ENCODE data around the gene CYP19A1.

Gene CYP19A1

GRCh38 chr15:51243774-51244173 is 94.6 kb downstream of the CYP19A1 start:
- peak overlapping the region in 6 of 11 experiments; percentile 31 to 60 (median 42); a peak in 11 of 22 replicates for H3K9ac ChIP-seq
- peak overlapping the region; percentile 10 to 80 (median 68); a peak in 21 of 22 replicates for H3K27ac ChIP-seq
- TF ChIP-seq Cebpa-rat (IDR thresholded peaks at IDR 0.05) = no peak
- peaks cover 52 to 79% (median 65%) of the 10 kb centered on the region in 10 experiments for H3K4me1 ChIP-seq
- H3K9me3 ChIP-seq (replicated peaks in 1 of 11) = 0 out of 22 replicates have a peak, but pooled peaks cover 0 to 6% (median 0%) of the 10 kb centered on the region in 11 experiments
- no peaks in the 10 kb centered on the region for H3K36me3 ChIP-seq
- H3K4me3 ChIP-seq = no peak overlapping the region
- peak overlapping the region; percentile 32 to 74 (median 54) for H3K4me2 ChIP-seq
- H4K20me1 ChIP-seq = no peaks in the 10 kb centered on the region
- no peaks in the 10 kb centered on the region for H3K27me3 ChIP-seq

DNA sequence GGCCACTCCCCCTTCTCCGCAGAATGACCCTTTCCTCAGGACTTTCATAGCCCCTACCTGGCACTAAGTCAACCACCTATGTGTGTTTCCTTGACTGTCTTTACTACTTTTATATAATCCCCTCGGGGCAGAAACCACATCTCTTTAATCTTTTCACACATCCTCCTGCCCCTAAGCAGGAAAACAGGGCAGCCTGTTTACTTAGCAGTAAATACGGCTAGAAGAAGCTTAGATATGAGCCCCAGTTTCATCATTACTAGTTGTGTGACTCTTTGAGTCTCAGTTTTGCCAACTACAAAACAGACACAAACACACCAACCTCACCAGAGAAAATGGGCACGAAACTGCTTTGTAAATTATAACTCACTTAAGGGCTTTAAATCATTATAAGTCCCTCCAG is 98.3 kb downstream of the CYP19A1 start:
- H3K27ac ChIP-seq = peak overlapping the region in 7 of 11 experiments; percentile 14 to 55 (median 50); a peak in 12 of 22 replicates
- H3K27me3 ChIP-seq = no peaks in the 10 kb centered on the region
- H3K4me3 ChIP-seq = no peak overlapping the region
- H3K9me3 ChIP-seq (replicated peaks in 1 of 11) = no peaks in the 10 kb centered on the region
- H3K4me1 ChIP-seq = peaks cover 47 to 60% (median 51%) of the 10 kb centered on the region in 10 experiments
- H3K4me2 ChIP-seq = peak overlapping the region; percentile 60 to 78 (median 70)
- no peak for TF ChIP-seq Cebpa-rat (IDR thresholded peaks at IDR 0.05)
- no peaks in the 10 kb centered on the region for H3K36me3 ChIP-seq
- peak overlapping the region in 6 of 11 experiments; percentile 3 to 52 (median 30); a peak in 5 of 22 replicates for H3K9ac ChIP-seq
- no peaks in the 10 kb centered on the region for H4K20me1 ChIP-seq

DNA sequence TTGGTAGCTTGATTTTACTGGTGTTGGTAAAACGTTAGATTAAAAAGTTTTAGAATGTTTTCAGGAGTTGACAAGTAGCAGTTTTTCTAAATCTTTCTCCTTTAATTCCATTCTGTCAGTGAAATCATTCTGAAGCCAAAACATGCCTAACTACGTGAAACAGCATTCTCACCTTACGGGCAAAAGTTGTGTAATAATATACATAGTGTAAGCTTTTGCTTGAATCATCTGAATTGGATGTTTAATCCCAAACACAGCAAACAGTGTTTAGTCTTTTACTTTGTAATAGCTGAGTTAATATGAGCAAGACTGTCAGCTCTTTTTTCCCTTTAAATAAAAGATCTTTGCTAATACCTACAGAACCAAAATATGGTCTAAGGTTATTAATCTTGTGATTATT is 100.6 kb downstream of the CYP19A1 start:
- Histone ChIP-seq H3K4me1 (peaks cover 40 to 60% (median 46%) of the 10 kb centered on the region in 10 experiments), H3K9ac (no peak overlapping the region), H3K4me2 (no peak overlapping the region), H3K9me3 (replicated peaks in 1 of 11) (no peaks in the 10 kb centered on the region), H3K27me3 (no peaks in the 10 kb centered on the region), H3K36me3 (no peaks in the 10 kb centered on the region), H4K20me1 (no peaks in the 10 kb centered on the region), H3K4me3 (no peak overlapping the region), H3K27ac (no peak overlapping the region)
- TF ChIP-seq Cebpa-rat (IDR thresholded peaks at IDR 0.05) = no peak

DNA sequence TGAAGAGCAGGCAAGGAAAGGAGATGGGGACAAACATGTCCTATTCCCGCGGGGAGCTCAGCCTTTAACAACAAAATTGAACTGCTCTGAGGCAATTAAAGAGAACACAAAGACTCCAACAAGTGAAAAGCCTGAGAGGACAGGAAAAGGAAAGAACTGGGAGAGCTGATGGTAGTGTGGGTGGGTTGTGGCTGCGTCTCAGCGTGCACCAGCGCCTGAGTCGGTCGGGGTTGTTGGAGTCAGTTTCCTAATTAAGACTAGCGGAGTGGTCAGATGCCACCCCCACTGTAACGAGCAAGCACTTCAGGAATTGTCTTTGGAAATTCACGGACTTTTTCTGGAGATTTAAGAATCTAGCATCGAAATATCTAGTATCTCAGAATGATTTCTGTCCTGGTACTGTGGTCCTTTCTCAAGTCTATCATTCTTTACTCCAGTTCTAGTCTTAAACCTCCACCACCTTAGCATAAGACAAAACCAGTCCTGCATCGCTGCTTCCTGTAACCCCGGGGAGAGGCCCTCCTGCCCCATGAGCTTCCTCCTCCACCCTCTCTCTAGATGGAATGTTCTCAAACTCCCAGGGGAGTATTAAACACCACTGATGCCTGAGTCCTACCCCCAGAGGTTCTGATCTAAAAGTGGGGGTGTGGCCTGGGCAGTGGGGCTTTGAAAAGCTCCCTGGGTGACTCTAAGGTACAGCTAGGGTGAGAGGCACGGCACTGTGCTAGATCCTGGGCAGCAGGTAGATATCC is 104.0 kb downstream of the CYP19A1 start:
- no peaks in the 10 kb centered on the region for H4K20me1 ChIP-seq
- H3K9ac ChIP-seq = peak overlapping the region in 5 of 11 experiments; percentile 0 to 35 (median 10); a peak in 6 of 22 replicates
- TF ChIP-seq Cebpa-rat (IDR thresholded peaks at IDR 0.05) = no peak
- H3K9me3 ChIP-seq (replicated peaks in 1 of 11) = no peaks in the 10 kb centered on the region
- peak overlapping the region; percentile 80 to 91 (median 85) for H3K4me2 ChIP-seq
- H3K4me3 ChIP-seq = peak overlapping the region in 3 of 10 experiments; percentile 23 to 29 (median 24); a peak in 4 of 20 replicates
- peaks cover 19 to 55% (median 27%) of the 10 kb centered on the region in 10 experiments for H3K4me1 ChIP-seq
- H3K27ac ChIP-seq = peak overlapping the region in 9 of 11 experiments; percentile 0 to 55 (median 26); a peak in 14 of 22 replicates
- no peaks in the 10 kb centered on the region for H3K36me3 ChIP-seq
- H3K27me3 ChIP-seq = no peaks in the 10 kb centered on the region

- H3K4me3 ChIP-seq = no peak overlapping the region
- no peak for TF ChIP-seq Cebpa-rat (IDR thresholded peaks at IDR 0.05)
- no peaks in the 10 kb centered on the region for H3K27me3 ChIP-seq
- no peaks in the 10 kb centered on the region for H3K9me3 ChIP-seq (replicated peaks in 1 of 11)
- H3K9ac ChIP-seq = no peak overlapping the region
- no peaks in the 10 kb centered on the region for H4K20me1 ChIP-seq
- H3K27ac ChIP-seq = no peak overlapping the region
- H3K4me2 ChIP-seq = peak overlapping the region in 4 of 11 experiments; percentile 4 to 80 (median 29); a peak in 4 of 22 replicates
- no peaks in the 10 kb centered on the region for H3K36me3 ChIP-seq
- peaks cover 32 to 72% (median 43%) of the 10 kb centered on the region in 10 experiments for H3K4me1 ChIP-seq
These were observed 105.8 kb downstream of the CYP19A1 start for GRCh38 chr15:51232581-51232980.

GRCh38 chr15:51229907-51230330 is 108.5 kb downstream of the CYP19A1 start:
- Histone ChIP-seq H3K4me3 (no peak overlapping the region), H3K36me3 (no peaks in the 10 kb centered on the region), H3K27me3 (no peaks in the 10 kb centered on the region), H3K27ac (peak overlapping the region in 3 of 11 experiments; percentile 13 to 36 (median 31); a peak in 4 of 22 replicates), H4K20me1 (no peaks in the 10 kb centered on the region), H3K9ac (peak overlapping the region in 2 of 11 experiments; percentile 1 to 12; a peak in 1 of 22 replicates), H3K9me3 (replicated peaks in 1 of 11) (no peaks in the 10 kb centered on the region), H3K4me1 (peaks cover 27 to 89% (median 46%) of the 10 kb centered on the region in 10 experiments), H3K4me2 (peak overlapping the region in 4 of 11 experiments; percentile 38 to 48 (median 44); a peak in 8 of 22 replicates)
- TF ChIP-seq Cebpa-rat (IDR thresholded peaks at IDR 0.05) = no peak

- no peaks in the 10 kb centered on the region for H4K20me1 ChIP-seq
- H3K4me1 ChIP-seq = peaks cover 13 to 89% (median 49%) of the 10 kb centered on the region in 10 experiments
- no peak for TF ChIP-seq Cebpa-rat (IDR thresholded peaks at IDR 0.05)
- H3K27me3 ChIP-seq = no peaks in the 10 kb centered on the region
- H3K36me3 ChIP-seq = no peaks in the 10 kb centered on the region
- H3K27ac ChIP-seq = peak overlapping the region in 10 of 11 experiments; percentile 28 to 78 (median 68); a peak in 19 of 22 replicates
- H3K9me3 ChIP-seq (replicated peaks in 1 of 11) = no peaks in the 10 kb centered on the region
- peak overlapping the region; percentile 49 to 91 (median 76); a peak in 21 of 22 replicates for H3K4me2 ChIP-seq
- H3K4me3 ChIP-seq = peak overlapping the region in 1 of 10 experiments; percentile 15; a peak in 1 of 20 replicates
- H3K9ac ChIP-seq = peak overlapping the region in 8 of 11 experiments; percentile 12 to 64 (median 46); a peak in 13 of 22 replicates
These were observed 110.3 kb downstream of the CYP19A1 start for GRCh38 chr15:51227940-51228732.

- no peaks in the 10 kb centered on the region for H3K36me3 ChIP-seq
- H3K4me2 ChIP-seq = peak overlapping the region in 4 of 11 experiments; percentile 72 to 84 (median 81); a peak in 7 of 22 replicates
- no peaks in the 10 kb centered on the region for H3K9me3 ChIP-seq (replicated peaks in 1 of 11)
- H3K4me1 ChIP-seq = peaks cover 13 to 80% (median 50%) of the 10 kb centered on the region in 10 experiments
- H3K4me3 ChIP-seq = no peak overlapping the region
- no peaks in the 10 kb centered on the region for H3K27me3 ChIP-seq
- no peak overlapping the region for H3K9ac ChIP-seq
- H3K27ac ChIP-seq = peak overlapping the region in 4 of 11 experiments; percentile 1 to 76 (median 40); a peak in 3 of 22 replicates
- no peak for TF ChIP-seq Cebpa-rat (IDR thresholded peaks at IDR 0.05)
- H4K20me1 ChIP-seq = no peaks in the 10 kb centered on the region
These were observed 111.7 kb downstream of the CYP19A1 start for GRCh38 chr15:51226576-51227210.

All from BLaER1 treated with 17β-estradiol and CSF1 and Interleukin-3, amounts not matched to agents 10 nM and 100 nM (cell line).